Measurements from ENCODE around the gene NAALADL2.

DNA sequence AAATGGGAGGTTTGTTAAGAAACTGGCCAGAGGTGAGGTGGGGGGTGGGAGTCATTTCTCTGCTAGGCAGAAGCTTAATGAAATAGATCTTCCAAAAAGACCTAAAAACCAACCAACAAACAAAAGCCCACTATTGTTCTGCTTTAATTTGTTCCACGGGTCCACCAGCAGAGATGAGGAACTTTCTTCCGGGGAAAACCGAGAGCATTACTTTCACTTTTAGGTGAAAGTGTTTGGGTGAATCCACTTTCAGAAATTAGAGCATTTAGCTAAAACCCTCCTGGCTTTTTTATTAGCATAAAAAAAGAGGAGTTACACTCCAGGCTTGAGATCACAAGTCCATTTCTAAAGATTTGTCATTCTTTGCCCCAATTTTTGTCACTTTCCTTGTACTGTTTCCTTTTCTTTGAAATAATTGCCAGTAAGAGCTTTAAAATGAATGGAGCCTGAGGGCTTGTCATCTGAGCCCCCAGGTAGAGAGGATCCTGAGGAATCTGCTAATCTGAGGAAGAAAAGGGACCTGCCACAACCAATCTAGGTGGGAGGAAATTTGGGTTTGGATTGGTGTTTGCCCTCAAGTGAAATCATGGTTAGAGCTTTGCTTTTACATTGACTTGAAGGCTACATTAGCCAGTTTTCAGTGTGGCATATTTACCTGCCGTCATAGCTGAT, 667.6 kb downstream of the NAALADL2 start:
- TF ChIP-seq, protein P1, sequence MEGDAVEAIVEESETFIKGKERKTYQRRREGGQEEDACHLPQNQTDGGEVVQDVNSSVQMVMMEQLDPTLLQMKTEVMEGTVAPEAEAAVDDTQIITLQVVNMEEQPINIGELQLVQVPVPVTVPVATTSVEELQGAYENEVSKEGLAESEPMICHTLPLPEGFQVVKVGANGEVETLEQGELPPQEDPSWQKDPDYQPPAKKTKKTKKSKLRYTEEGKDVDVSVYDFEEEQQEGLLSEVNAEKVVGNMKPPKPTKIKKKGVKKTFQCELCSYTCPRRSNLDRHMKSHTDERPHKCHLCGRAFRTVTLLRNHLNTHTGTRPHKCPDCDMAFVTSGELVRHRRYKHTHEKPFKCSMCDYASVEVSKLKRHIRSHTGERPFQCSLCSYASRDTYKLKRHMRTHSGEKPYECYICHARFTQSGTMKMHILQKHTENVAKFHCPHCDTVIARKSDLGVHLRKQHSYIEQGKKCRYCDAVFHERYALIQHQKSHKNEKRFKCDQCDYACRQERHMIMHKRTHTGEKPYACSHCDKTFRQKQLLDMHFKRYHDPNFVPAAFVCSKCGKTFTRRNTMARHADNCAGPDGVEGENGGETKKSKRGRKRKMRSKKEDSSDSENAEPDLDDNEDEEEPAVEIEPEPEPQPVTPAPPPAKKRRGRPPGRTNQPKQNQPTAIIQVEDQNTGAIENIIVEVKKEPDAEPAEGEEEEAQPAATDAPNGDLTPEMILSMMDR (IDR thresholded peaks at IDR 0.05; ENCODE audit: control extremely low read depth in 1 of 3, insufficient read depth in 1 of 3, low read depth in 1 of 3, low read length in 3 of 3) = no peak
- TF ChIP-seq EGR1 (IDR thresholded peaks at IDR 0.05; ENCODE audit: borderline replicate concordance, low read depth, low read length) (no peak), GABPA (IDR thresholded peaks at IDR 0.05; ENCODE audit: borderline replicate concordance, insufficient read depth, low read length) (no peak), ZNF274 (IDR thresholded peaks at IDR 0.05; ENCODE audit: borderline replicate concordance, extremely low read depth, low read length) (no peak)
